ENCODE data around the gene SRP14. TPM values are rescaled to one million over a fixed set of nuclear protein-coding genes. Genes with fewer than 3 reads are reported as not detected.
A peak's percentile ranks its signal among the peaks of the same experiment; 100 is the strongest.

The SRP14 gene
- polyA plus RNA-seq (2011; rRNA removed) (305 and 564 TPM in 2 replicates), polyA minus RNA-seq (2011; rRNA and poly(A)+ RNA removed) (31.1 and 63.6 TPM in 2 replicates)

- ChIA-PET POLR2A (no interaction called here), CTCF (interaction anchor here (0.7 to 3.2 kb wide), 8 partner anchors 9 to 293 kb away, joined by 3 to 14 read pairs (median 4); no protein-coding TSS in a partner anchor)
- Histone ChIP-seq H3K4me3 (ENCODE audit: low read depth, low read length) (peak within 1 kb of the TSS; percentile 99), H3K27me3 (ENCODE audit: control insufficient read depth, insufficient read depth, low read length) (no peaks in the 10 kb centered on the region), H3K36me3 (ENCODE audit: control insufficient read depth, insufficient read depth, low read length) (peaks cover 2% of the 10 kb centered on the region)
- TF ChIP-seq CTCF (IDR thresholded peaks at IDR 0.05; ENCODE audit: insufficient read depth, low read depth, low read length): no peak
- DNase-seq (ENCODE audit: low read depth): peak; percentile 60
These were observed at the start of gene SRP14 for GRCh38 chr15:40038638-40039543. TSS of gene SRP14 (minus strand) at chr15:40039181. CDS start at chr15:40039116, 65 bp downstream.

GRCh38 chr15:40087991-40088928, 49.3 kb upstream of the SRP14 start:
- ChIA-PET POLR2A (interaction anchor here (0.6 kb wide), 2 partner anchors 11 to 1552 kb away, joined by 3 to 11 read pairs; no protein-coding TSS in a partner anchor), CTCF (interaction anchor here (0.6 to 7.8 kb wide), 5 partner anchors 9 to 43 kb away, joined by 3 to 52 read pairs (median 3); no protein-coding TSS in a partner anchor)
- Histone ChIP-seq H3K36me3 (ENCODE audit: control insufficient read depth, insufficient read depth, low read length) (peaks cover 5% of the 10 kb centered on the region), H3K27me3 (ENCODE audit: control insufficient read depth, insufficient read depth, low read length) (no peaks in the 10 kb centered on the region), H3K4me3 (ENCODE audit: low read depth, low read length) (no peak overlapping the region)
- DNase-seq (ENCODE audit: low read depth): no peak
- TF ChIP-seq CTCF (IDR thresholded peaks at IDR 0.05; ENCODE audit: insufficient read depth, low read depth, low read length): no peak

GRCh38 chr15:40087068-40087810, 48.3 kb upstream of the SRP14 start:
- POLR2A ChIA-PET: interaction anchor here (0.6 kb wide), 1 partner anchor 12 kb away, joined by 11 read pairs; no protein-coding TSS in a partner anchor
- CTCF ChIA-PET: interaction anchor here (0.9 to 7.8 kb wide), 4 partner anchors 15 to 42 kb away, joined by 3 to 52 read pairs (median 6); no protein-coding TSS in a partner anchor

GRCh38 chr15:40085266-40085665, 46.3 kb upstream of the SRP14 start:
- TF ChIP-seq CTCF (IDR thresholded peaks at IDR 0.05; ENCODE audit: insufficient read depth, low read depth, low read length): no peak
- no peaks in the 10 kb centered on the region for H3K27me3 ChIP-seq (ENCODE audit: control insufficient read depth, insufficient read depth, low read length)
- ChIA-PET POLR2A (no interaction called here), CTCF (interaction anchor here (0.6 to 2.3 kb wide), 3 partner anchors 13 to 19 kb away, joined by 4 to 10 read pairs (median 4); no protein-coding TSS in a partner anchor)
- no peak for DNase-seq (ENCODE audit: low read depth)
- H3K36me3 ChIP-seq (ENCODE audit: control insufficient read depth, insufficient read depth, low read length): no peaks in the 10 kb centered on the region; the same call in 1 of the 2 replicates
- H3K4me3 ChIP-seq (ENCODE audit: low read depth, low read length): no peak overlapping the region

More at GRCh38 chr15:40087068-40087810, 48.3 kb upstream of the SRP14 start:
- Histone ChIP-seq H3K27me3 (ENCODE audit: control insufficient read depth, insufficient read depth, low read length) (no peaks in the 10 kb centered on the region), H3K4me3 (ENCODE audit: low read depth, low read length) (no peak overlapping the region), H3K36me3 (ENCODE audit: control insufficient read depth, insufficient read depth, low read length) (peaks cover 5% of the 10 kb centered on the region)
- no peak for DNase-seq (ENCODE audit: low read depth)
- no peak for TF ChIP-seq CTCF (IDR thresholded peaks at IDR 0.05; ENCODE audit: insufficient read depth, low read depth, low read length)
